Gastrocnemius medialis (tissue), 4 donors: ENCODE results near the gene RAPGEF1. TPM values are rescaled to one million over a fixed set of nuclear protein-coding genes. Genes with fewer than 3 reads are reported as not detected.

Experiments used
- ATAC-seq, 2 donors: fragments of 150-250 bp; one replicate each; pipeline ENCODE4 v1.9.1; 2016
- DNase-seq, 2 donors: peaks; one replicate each; pipeline ENCODE4 v3.0.0-alpha.2; 2019
- H3K27ac ChIP-seq, 4 donors: fragments of 200-600 bp; sonication (generic); 1 replicate in 1 of 4; 2 replicates in 3 of 4; pipeline ENCODE4 v1.5.1; 2016 to 2018; ENCODE audit warnings: mild to moderate bottlenecking in 2 of 4, moderate library complexity in 1 of 4
- H3K27me3 ChIP-seq, 3 donors: fragments of 200-600 bp; sonication (generic) in 2 of 3; 1 replicate in 1 of 3; 2 replicates in 2 of 3; pipeline versions ENCODE4 v1.5.1 to v1.6.0; 2016 to 2019; ENCODE audit warnings: mild to moderate bottlenecking in 1 of 3, moderate library complexity in 1 of 3
- H3K36me3 ChIP-seq, 2 donors: fragments of 200-600 bp; sonication (generic) in 1 of 2; one replicate each; pipeline ENCODE4 v1.5.1; 2017 to 2018
- H3K4me1 ChIP-seq, 2 donors: fragments of 200-600 bp; sonication (generic) in 1 of 2; one replicate each; pipeline ENCODE4 v1.5.1; 2016 to 2017; ENCODE audit warnings: mild to moderate bottlenecking in 2 of 2
- H3K4me3 ChIP-seq, 4 donors: fragments of 200-600 bp; sonication (generic) in 3 of 4; 1 replicate in 1 of 4; 2 replicates in 3 of 4; pipeline ENCODE4 v1.5.1; 2016 to 2019; ENCODE audit warnings: mild to moderate bottlenecking in 2 of 4
- H3K9me3 ChIP-seq, 3 donors: fragments of 200-600 bp; sonication (generic) in 2 of 3; 1 replicate in 1 of 3; 2 replicates in 2 of 3; pipeline ENCODE4 v1.5.1; 2016 to 2019
- POLR2A ChIP-seq, 2 donors: fragments of 450-650 bp; IDR thresholded peaks; one replicate each; pipeline ENCODE4 v1.6.1; 2017; ENCODE audit warnings: antibody characterized with exemption in 2 of 2, mild to moderate bottlenecking in 2 of 2, moderate library complexity in 2 of 2
- in situ Hi-C, 4 donors: fragments of 200-750 bp; cut with MboI; loops; one replicate each; pipeline versions ENCODE4 v1.15.0 to v1.8.0; 2017; ENCODE audit warnings: low sequenced_read_pairs in 4 of 4
- intact Hi-C: fragments of 100-400 bp; cut with DNase I; formaldehyde crosslinking; loops from one replicate; pipeline ENCODE4 v1.15.1; 2023; ENCODE audit warnings: low total_unique reads
- total RNA-seq, 4 donors: library from RNA; depleted of rRNA; stranded (reverse); fragments of >200 nt; gene quantifications; one replicate each; pipeline versions ENCODE4 v1.1.0 to v1.2.3, GENCODE V29; 2016
- TF ChIP-seq, protein P1 (sequence below), 5 experiments: fragments of 450-650 bp in 3 of 5; fragments of 200-600 bp in 2 of 5; sonication (generic) in 2 of 5; IDR thresholded peaks in 4 of 5; conservative IDR thresholded peaks in 1 of 5; 1 replicate in 4 of 5; 2 replicates in 1 of 5; pipeline ENCODE4 v1.5.1; 2016 to 2019; ENCODE audit warnings: antibody characterized with exemption in 5 of 5, mild to moderate bottlenecking in 3 of 5, moderate library complexity in 3 of 5

Gene RAPGEF1
- total RNA-seq, 4 donors from 2014 or later: 123 to 296 (median 217) TPM

DNA sequence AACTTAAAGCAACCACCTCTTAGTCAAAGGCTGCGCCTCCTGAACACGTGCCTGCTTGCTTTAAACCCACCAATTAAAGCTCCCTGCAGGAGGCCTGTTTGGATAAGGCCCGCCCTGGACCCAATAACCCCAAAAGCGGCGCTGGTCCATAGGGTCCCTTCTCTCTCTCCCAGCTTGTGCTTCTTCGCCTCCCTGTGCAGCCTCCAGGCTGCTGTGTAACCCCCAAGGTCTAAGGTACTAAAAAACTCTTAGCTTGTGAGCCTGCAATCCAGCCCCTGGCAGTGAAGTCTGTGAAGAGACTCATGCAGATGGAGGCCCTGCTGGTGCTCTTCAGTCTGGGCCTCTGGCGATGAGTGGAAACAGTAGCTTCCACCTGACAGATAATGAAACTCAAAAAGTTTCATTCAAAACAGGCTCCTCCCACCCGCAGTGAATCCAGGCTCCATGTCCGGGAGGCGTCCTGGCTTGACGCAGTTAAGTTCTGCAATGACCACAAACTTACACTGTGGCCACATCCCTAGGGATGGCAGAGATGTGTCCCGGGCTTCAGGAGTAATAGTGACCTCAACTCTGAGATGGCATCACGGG, 97.3 kb downstream of the RAPGEF1 start:
- no peaks in the 10 kb centered on the region for H3K27me3 ChIP-seq
- H3K4me1 ChIP-seq: peaks cover 25 to 28% of the 10 kb centered on the region in 2 donors
- no peak for ATAC-seq
- H3K4me3 ChIP-seq: no peak overlapping the region
- no peaks in the 10 kb centered on the region for H3K9me3 ChIP-seq
- DNase-seq: no peak
- intact Hi-C loops (no loop called here), in situ Hi-C loops (no loop called here)
- H3K27ac ChIP-seq: peak overlapping the region in 1 of 4 donors; percentile 32
- H3K36me3 ChIP-seq: peaks cover 0 to 36% of the 10 kb centered on the region in 2 donors
- TF ChIP-seq, protein P1, sequence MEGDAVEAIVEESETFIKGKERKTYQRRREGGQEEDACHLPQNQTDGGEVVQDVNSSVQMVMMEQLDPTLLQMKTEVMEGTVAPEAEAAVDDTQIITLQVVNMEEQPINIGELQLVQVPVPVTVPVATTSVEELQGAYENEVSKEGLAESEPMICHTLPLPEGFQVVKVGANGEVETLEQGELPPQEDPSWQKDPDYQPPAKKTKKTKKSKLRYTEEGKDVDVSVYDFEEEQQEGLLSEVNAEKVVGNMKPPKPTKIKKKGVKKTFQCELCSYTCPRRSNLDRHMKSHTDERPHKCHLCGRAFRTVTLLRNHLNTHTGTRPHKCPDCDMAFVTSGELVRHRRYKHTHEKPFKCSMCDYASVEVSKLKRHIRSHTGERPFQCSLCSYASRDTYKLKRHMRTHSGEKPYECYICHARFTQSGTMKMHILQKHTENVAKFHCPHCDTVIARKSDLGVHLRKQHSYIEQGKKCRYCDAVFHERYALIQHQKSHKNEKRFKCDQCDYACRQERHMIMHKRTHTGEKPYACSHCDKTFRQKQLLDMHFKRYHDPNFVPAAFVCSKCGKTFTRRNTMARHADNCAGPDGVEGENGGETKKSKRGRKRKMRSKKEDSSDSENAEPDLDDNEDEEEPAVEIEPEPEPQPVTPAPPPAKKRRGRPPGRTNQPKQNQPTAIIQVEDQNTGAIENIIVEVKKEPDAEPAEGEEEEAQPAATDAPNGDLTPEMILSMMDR (IDR thresholded peaks at IDR 0.05 in 4 of 5, conservative IDR thresholded peaks at IDR 0.05 in 1 of 5): no peak
- TF ChIP-seq POLR2A (IDR thresholded peaks at IDR 0.05): no peak

DNA sequence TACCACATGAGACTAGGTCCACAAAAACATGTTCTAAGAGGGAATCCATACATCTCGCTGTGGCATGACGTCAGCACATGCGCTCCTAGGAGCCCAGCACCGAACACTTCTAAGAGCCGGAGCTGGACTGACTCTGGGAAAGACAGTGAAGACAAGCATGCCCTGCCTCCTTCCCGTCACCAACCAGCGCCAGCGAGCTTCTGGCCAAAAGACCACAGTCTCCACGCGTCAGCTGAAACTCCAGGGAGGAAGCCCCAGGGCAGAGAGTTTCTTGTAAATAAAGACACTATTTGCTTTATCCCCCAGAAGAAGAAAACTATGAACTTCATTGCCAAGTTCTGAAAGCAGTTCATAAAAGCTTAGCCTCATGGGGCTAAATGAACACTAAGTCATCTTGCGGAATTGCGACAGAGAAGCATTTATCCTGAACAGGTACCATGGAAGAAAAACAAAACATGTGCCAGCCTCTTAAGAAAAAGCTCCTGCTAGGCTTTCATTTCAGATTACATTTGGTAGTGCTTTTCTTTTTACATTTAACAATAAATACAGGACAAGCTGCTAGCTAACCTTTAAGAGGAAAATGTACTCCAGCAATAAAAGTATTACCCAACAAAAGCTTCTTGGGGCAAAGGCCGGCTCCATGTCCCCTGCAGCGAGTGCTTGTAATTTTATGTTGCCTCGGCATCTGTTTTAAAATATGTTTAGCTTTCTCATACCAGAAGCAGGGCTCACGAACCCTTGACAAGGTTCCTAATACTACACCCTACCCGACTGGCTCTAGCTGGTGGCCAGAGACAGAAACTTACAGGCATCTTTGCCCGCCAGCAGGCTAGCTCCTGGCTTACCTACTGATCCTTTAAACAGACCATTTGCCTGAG, 98.0 kb downstream of the RAPGEF1 start:
- peaks cover 0 to 35% of the 10 kb centered on the region in 2 donors for H3K36me3 ChIP-seq
- in situ Hi-C loops (no loop called here), intact Hi-C loops (no loop called here)
- TF ChIP-seq POLR2A (IDR thresholded peaks at IDR 0.05): no peak
- TF ChIP-seq, protein P1 (IDR thresholded peaks at IDR 0.05 in 4 of 5, conservative IDR thresholded peaks at IDR 0.05 in 1 of 5): no peak
- no peaks in the 10 kb centered on the region for H3K27me3 ChIP-seq
- ATAC-seq (no peak), DNase-seq (no peak)
- H3K4me3 ChIP-seq: no peak overlapping the region
- peak overlapping the region; percentile 1 to 32 (median 8) for H3K27ac ChIP-seq
- peaks cover 25 to 28% of the 10 kb centered on the region in 2 donors for H3K4me1 ChIP-seq
- H3K9me3 ChIP-seq: no peaks in the 10 kb centered on the region

DNA sequence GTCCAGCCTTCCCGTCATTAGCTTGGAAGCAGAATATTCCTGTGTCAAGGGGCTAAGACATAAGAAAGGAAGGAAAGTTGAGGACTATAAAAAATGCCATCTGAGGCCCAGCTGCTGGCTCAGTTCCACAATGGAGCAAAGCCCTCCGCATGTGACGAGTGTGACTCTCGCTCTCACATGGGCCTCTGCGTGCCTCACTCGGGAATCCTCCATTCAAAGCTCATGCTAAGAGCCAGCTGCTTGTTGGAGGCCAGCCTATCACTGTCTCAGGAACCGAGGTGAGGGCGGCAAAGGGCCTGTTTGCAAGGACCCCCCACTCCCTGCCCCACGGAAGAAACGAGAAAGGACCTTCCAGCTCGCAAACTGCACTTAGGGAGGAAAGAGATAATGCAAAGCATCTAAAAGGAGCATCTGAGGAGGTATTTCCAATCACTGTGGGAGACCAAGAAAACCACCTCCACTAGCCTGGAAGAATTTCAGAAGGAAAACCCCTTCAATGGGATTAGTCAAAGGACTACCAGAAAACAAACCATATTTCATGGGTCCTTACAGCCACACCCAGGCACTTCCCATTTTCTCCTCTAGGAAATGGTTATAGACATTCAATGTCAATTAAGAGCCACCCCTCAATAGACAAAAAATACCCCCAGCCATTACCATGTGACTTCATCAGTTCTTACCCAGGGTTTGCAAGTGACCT, 99.3 kb downstream of the RAPGEF1 start:
- TF ChIP-seq, protein P1 (IDR thresholded peaks at IDR 0.05 in 4 of 5, conservative IDR thresholded peaks at IDR 0.05 in 1 of 5): no peak
- no peak for TF ChIP-seq POLR2A (IDR thresholded peaks at IDR 0.05)
- Histone ChIP-seq H3K4me3 (no peak overlapping the region), H3K36me3 (peaks cover 0 to 35% of the 10 kb centered on the region in 2 donors), H3K9me3 (no peaks in the 10 kb centered on the region), H3K4me1 (peaks cover 26 to 27% of the 10 kb centered on the region in 2 donors), H3K27ac (peak overlapping the region; percentile 6 to 33 (median 28)), H3K27me3 (no peaks in the 10 kb centered on the region)
- DNase-seq (no peak), ATAC-seq (peak in 1 of 2 donors; percentile 48)
- in situ Hi-C loops (no loop called here), intact Hi-C loops (no loop called here)

DNA sequence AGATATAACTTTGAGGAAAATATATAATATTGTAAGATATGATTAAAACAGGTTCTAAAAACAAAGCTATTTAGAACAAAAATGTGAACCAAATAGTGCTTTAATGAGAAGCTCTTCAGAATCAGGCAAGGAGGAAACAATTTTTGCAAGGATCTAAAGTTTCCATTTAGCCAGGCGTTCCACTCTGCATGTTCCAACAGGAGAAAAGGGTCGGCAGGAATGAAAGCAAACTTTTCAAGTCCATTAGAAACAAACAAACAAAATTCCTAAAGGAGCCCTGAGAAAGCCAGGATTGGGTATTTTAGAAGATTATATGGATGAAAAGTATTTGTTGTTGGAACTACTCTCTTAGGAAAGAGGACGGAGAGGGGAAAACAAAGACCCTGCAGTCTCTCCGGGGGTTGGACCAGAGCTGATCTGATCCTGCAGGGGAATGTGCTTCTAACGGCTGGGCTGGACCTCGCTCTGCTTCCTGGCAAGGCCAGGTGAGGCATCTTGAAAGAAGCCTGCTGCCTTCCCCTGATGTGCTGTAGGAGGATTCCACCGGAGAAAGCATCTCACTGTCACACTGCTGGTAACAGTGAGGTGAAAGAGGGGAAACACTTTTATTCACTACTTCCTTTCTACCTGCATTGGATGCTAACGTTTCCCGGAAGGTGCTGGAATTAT, 100.0 kb downstream of the RAPGEF1 start:
- Histone ChIP-seq H3K27me3 (no peaks in the 10 kb centered on the region), H3K4me1 (peaks cover 24 to 28% of the 10 kb centered on the region in 2 donors), H3K9me3 (no peaks in the 10 kb centered on the region), H3K36me3 (peaks cover 0 to 35% of the 10 kb centered on the region in 2 donors), H3K27ac (peak overlapping the region; percentile 6 to 33 (median 23)), H3K4me3 (no peak overlapping the region)
- no peak for ATAC-seq
- TF ChIP-seq, protein P1 (IDR thresholded peaks at IDR 0.05 in 4 of 5, conservative IDR thresholded peaks at IDR 0.05 in 1 of 5): no peak
- no peak for TF ChIP-seq POLR2A (IDR thresholded peaks at IDR 0.05)
- intact Hi-C loops: no loop called here
- in situ Hi-C loops: no loop called here
- DNase-seq: no peak
